H7 (cell line): ENCODE measurements around the gene VPS35L. TPM values are rescaled to one million over a fixed set of nuclear protein-coding genes. Genes with fewer than 3 reads are reported as not detected.
"Not testable (repeated sequence)": the region's sequence is repeated elsewhere in the genome, so short reads cannot be mapped to it uniquely, and the experiment has no call there.

ENCODE experiments used
- DNase-seq: peaks from one replicate; pipeline ENCODE4 v3.0.0; 2012
- H3K27me3 ChIP-seq: 2 replicates; pipeline ENCODE4 v1.6.0; 2011; ENCODE audit warnings: mild to moderate bottlenecking, low read length; ENCODE audit not compliant: control insufficient read depth, insufficient read depth
- H3K36me3 ChIP-seq: replicated peaks from 2 replicates; pipeline ENCODE4 v1.5.1; 2011; ENCODE audit warnings: low read length; ENCODE audit not compliant: control insufficient read depth, insufficient read depth
- H3K4me3 ChIP-seq: 2 replicates; pipeline ENCODE4 v1.5.1; 2011; ENCODE audit warnings: low read depth, mild to moderate bottlenecking, control low read depth, low read length, moderate library complexity; ENCODE audit not compliant: insufficient read depth
- total RNA-seq: library from RNA; depleted of rRNA; stranded (reverse); fragments of >200 nt; shearing (Covaris generic); gene quantifications from 2 replicates; pipeline ENCODE4 v1.2.3, GENCODE V29; 2014

VPS35L gene
- total RNA-seq, 1 experiment from 2014 or later: 31.8 TPM

DNA sequence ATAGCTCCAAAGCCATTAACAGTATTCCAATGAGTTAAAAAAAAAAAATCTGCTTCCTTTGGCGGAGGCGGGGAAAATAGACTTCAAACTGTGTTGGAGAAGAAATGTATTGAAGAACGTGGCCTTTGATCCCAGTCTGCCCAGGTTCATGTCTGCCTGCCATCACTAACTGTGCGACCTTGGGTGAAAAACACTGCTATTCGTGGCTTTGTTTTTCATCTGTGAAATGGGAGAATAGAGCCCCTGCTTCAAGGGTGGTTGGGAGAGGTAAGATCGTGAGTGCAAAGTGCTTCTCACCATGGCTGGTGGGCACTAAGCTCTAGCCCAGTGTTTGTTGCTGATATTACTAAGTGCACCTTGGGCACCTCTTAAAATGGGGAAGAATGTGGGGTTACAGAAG, 69.5 kb downstream of the VPS35L start:
- H3K27me3 ChIP-seq: no peaks in the 10 kb centered on the region
- no peak for DNase-seq
- H3K4me3 ChIP-seq: no peak overlapping the region
- peaks cover 5% of the 10 kb centered on the region for H3K36me3 ChIP-seq

DNA sequence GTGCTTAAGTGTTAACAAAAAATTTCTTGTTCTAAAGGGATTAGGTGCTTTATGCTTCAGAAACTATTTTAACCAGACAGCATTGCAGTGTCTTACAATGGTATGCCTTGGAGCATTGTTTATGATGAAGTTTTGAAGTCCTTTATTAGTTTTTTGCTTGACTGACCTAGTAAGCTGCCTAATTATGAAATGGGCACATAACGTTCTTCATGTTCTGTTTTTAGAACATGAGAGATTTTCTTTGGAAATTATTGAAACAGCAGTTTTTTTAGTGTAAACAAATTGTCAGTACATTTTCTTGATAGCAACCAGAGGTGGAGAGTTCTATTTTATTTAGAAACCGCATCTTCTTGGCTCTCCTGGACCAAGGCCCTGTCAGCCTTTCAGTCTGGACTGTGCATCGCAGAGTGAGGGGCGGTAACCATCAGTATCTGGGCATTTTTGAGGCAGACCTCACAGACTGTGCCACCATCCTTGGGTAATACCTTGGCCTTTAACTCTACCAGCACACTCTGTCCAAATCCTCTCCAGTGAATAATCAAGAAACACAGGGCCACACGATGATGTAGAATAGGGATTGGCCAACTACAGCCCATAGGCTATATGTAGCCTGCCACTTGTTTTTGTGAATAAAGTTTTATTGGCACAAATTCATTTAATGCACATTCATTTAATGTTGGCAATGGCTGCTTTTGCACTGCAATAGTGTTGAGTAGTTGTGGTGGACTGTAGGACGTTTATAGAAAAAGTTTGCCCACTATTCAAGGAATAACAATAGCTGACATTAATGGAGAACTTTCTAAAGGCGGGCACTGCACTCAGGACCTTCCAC, 81.1 kb downstream of the VPS35L start:
- no peak for DNase-seq
- Histone ChIP-seq H3K36me3 (peaks cover 4% of the 10 kb centered on the region), H3K27me3 (no peaks in the 10 kb centered on the region), H3K4me3 (no peak overlapping the region)

DNA sequence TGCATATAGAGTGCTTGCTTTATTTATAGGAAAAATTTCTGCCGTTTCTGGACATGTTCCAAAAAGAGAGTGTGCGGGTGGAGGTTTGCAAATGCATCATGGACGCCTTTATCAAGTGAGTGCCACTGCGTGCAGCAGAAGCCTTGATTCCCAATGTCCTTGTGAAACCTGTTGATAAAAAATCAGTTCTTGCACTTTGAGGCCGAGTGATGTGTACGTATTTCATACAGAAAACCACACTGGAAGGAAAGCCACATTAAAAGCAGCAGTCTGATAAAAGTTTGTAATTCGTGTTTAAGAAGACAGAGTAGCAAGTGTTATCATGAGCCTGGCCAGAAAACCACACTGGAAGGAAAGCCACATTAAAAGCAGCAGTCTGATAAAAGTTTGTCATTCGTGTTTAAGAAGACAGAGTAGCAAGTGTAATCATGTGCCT, 84.5 kb downstream of the VPS35L start:
- peaks cover 5% of the 10 kb centered on the region for H3K36me3 ChIP-seq
- no peak for DNase-seq
- no peaks in the 10 kb centered on the region for H3K27me3 ChIP-seq
- no peak overlapping the region for H3K4me3 ChIP-seq

DNA sequence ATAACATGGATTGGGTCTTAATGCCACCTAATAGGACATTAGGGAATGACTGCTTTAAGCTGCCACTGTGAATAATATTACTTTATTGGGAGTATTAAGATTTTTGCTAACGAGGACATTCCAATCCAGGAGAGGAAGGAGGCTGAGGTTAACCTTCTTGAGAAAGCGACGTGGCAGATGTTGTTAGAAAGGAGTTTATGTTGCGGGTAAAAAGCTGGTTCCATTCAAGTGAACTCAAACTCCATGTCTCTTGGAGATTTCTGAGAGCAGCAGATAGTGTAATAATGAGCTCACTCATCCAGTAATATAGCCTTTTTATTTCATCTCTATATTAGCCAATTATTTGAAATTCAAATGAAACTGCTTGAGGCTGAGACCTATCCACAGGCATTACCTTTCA, 87.0 kb downstream of the VPS35L start:
- no peaks in the 10 kb centered on the region for H3K27me3 ChIP-seq
- no peak overlapping the region for H3K4me3 ChIP-seq
- DNase-seq: no peak
- peaks cover 5% of the 10 kb centered on the region for H3K36me3 ChIP-seq

DNA sequence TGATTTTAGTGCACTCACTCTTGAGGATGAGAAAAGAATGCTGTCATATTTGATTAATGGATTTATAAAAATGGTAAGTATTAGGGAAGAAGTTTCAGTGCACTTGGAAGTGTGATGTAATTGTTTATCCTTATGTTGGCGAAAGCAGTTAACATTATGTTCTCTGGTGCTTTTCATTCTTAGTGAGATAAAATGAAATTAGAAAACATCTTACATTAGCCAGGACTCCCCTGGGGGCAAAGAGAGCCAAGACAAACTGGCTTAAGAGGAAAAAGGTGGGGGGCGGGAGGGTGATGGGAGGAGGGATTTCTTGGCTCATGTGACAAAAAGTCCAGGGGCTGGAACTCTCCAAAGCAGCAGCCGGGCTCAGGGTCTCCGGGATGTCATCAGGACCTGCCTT, 89.4 kb downstream of the VPS35L start:
- peak; percentile 52 for DNase-seq
- H3K27me3 ChIP-seq: no peaks in the 10 kb centered on the region
- peaks cover 1% of the 10 kb centered on the region for H3K36me3 ChIP-seq
- no peak overlapping the region for H3K4me3 ChIP-seq

DNA sequence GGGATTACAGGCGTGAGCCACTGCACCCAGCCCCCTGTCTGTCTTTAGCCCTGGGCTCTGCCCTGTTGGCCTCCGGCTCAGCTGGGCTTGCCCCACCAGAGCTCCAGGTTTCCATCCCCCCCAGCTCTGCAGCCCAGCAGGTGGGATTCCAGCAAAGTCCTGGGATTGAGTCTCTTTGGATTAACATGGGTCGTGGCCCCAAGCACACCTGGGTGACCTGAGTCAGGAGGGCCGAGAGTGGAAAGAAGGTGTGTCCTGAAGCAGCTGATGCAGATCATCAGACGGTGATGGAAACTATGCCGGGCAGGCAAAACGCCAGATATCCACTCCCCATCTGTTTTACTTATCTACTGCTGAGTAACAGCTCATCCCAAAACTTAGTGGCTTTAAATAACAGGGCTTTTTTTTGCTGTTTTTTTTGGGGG, 90.1 kb downstream of the VPS35L start:
- Histone ChIP-seq H3K27me3 (no peaks in the 10 kb centered on the region), H3K4me3 (no peak overlapping the region), H3K36me3 (peaks cover 1% of the 10 kb centered on the region)
- peak; percentile 33 for DNase-seq

DNA sequence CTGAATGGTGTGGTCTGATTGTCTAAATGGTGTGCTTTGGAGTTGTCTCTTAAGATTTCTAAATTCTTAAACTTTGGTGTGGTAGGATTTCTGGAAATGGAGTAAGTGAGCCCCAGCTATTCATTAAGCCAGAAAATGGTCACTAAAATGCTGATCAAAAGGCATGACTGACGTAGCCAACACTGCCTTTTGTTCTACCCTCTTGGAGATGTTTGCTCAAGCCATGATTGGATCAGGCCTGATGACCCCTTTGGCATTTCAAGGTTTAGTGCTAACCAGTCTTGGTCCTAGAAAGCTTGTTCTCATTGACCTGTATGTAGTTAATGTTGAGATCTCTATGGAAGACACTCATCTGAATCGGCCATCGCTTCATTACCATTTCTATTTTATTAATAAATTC, 94.5 kb downstream of the VPS35L start:
- Histone ChIP-seq H3K27me3 (no peaks in the 10 kb centered on the region), H3K36me3 (peaks cover 10% of the 10 kb centered on the region), H3K4me3 (no peak overlapping the region)
- DNase-seq: no peak

DNA sequence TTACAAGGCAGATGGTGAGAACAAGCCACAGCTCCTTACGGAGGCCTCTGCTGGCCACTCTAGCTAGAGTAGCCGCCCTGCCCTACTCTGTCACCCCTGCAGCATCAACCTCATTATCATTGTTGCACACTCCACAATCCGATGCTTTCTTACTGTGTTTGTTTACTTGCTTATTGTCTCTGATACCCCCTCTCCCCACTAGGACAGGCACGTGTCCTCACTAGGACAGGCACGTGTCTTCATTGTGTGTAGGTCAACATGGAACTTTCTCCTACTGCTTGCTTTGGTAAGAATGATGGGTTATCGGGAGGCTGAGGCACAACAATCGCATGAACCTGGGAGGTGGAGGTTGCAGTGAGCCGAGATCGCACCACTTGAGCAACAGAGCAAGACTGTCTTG, 98.6 kb downstream of the VPS35L start:
- Histone ChIP-seq H3K27me3 (no peaks in the 10 kb centered on the region; the same call in 1 of the 2 replicates), H3K4me3 (no peak overlapping the region), H3K36me3 (peaks cover 10% of the 10 kb centered on the region)
- no peak for DNase-seq

DNA sequence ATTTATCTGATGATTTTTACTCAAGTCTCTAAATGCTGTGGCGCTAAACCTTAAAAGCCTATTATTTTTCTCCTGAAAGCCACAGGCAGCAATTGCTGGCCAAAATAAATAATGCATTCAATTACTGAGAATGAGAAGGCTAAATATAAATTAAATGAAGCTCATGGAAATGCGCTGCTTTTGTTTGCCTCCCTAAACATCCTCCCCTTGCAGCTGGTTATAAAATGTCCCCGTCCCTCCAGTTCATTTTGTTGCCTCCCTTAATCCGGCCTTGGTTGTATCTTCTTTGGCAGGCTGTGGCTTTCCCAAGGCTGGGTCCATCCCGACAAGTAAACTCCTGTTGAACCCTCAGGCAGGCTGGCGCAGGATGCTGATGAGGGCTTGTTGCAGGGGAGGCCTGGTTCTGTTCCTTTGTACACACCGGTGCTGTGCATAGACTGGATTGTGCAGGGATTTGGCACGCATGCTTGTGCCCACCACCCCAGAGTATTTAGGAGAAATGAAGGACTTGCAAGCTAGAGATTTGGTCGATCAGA, 99.8 kb downstream of the VPS35L start:
- H3K27me3 ChIP-seq: peaks cover 2% of the 10 kb centered on the region; the same call in 1 of the 2 replicates
- peaks cover 10% of the 10 kb centered on the region for H3K36me3 ChIP-seq
- no peak overlapping the region for H3K4me3 ChIP-seq
- no peak for DNase-seq

DNA sequence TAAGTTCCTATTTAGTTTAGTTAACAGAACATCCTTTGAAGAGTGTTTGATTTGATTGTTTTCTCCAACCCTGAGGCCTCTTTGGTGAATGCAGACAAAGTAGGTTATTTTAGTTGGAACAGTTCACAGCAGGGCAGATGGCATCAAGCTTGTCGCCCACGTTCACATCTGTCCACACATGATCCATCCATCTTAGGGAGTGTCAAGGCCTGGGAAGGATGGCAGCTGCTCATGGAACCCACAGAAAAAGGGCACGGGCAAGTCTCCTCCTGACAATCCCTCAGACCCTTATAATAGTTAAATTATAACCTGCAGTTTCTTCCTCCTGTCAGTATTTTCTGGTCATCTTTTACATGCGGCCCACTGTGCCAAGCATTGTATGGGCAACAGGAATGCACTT, 102.3 kb downstream of the VPS35L start:
- Histone ChIP-seq H3K4me3 (no peak overlapping the region), H3K36me3 (peaks cover 6% of the 10 kb centered on the region)

DNA sequence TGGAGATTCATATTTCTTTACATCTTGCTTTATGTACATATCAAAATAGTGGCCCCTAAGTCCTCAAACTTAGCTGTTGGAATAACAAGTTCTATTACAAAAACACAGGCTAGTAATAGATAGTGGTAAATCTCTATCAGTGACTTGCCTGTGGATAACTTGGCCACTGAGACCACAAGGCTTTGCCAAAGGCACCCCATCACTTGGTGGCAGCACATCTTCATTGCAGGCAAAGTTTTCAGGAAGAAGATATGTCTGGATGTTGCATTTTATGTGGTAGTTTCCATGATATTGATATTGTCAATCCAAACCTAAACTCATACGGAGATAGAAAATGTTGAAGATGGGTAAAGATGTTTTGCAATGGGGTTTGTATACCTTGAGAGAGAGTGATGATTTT, 104.1 kb downstream of the VPS35L start:
- Histone ChIP-seq H3K27me3 (peaks cover 6% of the 10 kb centered on the region; the same call in 1 of the 2 replicates), H3K4me3 (no peak overlapping the region), H3K36me3 (peaks cover 3% of the 10 kb centered on the region)
- no peak for DNase-seq

More for the DNA sequence above, 102.3 kb downstream of the VPS35L start:
- DNase-seq: no peak
- peaks cover 6% of the 10 kb centered on the region; the same call in 1 of the 2 replicates for H3K27me3 ChIP-seq

DNA sequence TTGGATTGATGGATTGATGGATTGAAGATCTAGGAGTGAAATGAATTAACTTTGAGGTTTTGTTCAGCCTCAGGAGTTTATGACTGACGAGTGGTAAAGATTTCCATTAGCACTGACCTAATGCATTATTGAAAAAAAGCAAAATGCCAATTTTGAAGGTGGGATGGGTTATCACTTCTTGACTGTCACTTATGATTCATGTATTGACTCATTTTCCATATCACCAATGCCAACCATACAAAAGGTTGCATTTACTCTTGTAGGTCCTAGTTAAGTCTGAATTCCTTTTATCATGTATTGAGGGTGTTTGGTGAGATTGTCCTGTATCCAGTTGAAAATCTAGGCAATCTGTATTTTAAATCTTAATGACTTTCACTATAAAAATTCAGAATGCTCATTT, 104.9 kb downstream of the VPS35L start:
- no peak for DNase-seq
- Histone ChIP-seq H3K4me3 (no peak overlapping the region), H3K36me3 (peaks cover 3% of the 10 kb centered on the region; the same call in 1 of the 2 replicates), H3K27me3 (peaks cover 6% of the 10 kb centered on the region; the same call in 1 of the 2 replicates)

DNA sequence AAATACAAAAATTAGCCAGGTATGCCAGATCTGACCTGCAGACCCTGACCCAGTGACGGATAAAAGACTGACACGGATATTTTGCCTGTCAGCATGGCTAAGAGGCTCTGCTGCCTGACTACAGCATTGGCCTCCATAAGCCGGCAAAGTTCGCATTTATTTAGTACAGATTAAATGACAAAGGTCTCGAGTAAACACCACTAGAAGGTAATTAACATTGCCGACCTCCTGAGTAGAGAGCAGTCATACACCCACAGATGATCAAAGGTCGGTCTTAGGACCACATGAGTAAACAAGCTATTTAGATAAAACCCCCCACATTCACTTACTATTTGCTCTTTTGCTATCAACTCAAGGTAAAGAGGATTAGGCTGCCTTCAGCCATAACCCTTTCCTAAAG, 106.8 kb downstream of the VPS35L start:
- Histone ChIP-seq H3K4me3 (no peak overlapping the region), H3K36me3 (peaks cover 3% of the 10 kb centered on the region; the same call in 1 of the 2 replicates), H3K27me3 (peaks cover 6% of the 10 kb centered on the region; the same call in 1 of the 2 replicates)
- DNase-seq: no peak

DNA sequence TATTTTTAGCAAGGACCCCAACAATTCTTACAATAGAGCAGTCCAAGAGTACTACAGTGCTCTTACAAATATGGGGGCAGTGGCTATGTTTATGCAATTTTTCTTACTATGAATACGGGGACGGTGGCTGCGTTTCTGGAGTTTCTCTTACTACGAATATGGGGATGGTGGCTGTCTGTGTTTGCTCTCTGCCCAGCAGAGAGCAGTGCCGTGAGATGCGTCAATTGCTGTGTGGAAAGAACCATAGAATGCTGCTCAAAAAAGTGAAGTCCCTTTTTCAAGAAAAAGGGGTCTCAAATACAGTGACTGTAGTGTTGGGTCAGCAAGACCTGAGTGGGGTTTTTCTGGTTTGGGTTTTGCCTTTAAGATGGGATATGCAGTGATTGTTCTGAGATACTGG, 108.7 kb downstream of the VPS35L start:
- Histone ChIP-seq H3K36me3 (peaks cover 3% of the 10 kb centered on the region; the same call in 1 of the 2 replicates), H3K27me3 (peaks cover 6% of the 10 kb centered on the region; the same call in 1 of the 2 replicates), H3K4me3 (no peak overlapping the region)
- DNase-seq: no peak

DNA sequence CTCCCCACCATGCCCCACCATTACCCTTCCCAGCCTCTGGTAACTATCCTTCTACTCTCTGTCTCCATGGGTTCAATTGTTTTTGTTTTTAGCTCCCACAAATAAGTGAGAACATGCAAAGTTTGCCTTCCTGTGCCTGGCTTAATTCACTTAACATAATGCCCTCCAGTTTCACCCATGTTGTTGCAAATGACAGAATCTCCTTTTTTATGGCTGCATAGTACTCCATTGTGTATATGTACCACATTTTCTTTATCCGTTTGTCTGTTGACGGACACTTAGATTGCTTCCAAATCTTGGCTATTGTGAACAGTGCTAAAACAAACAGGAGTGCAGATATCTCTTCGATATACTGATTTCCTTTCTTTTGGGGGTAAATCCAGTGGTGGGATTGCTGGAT, 109.8 kb downstream of the VPS35L start:
- H3K36me3 ChIP-seq, DNase-seq: not testable (repeated sequence)

More for the DNA sequence above, 109.8 kb downstream of the VPS35L start:
- not testable (repeated sequence) for H3K27me3 ChIP-seq, H3K4me3 ChIP-seq
